ENCODE results near the gene DNAL4. TPM values are rescaled to one million over a fixed set of nuclear protein-coding genes. Genes with fewer than 3 reads are reported as not detected.

The DNAL4 gene
- total and polyA plus RNA-seq, 3 experiments from 2014 or later: 9.1 to 12.3 (median 9.6) TPM

- POLR2A ChIA-PET: interaction anchor here (1.1 to 1.2 kb wide), 2 partner anchors 15 to 38 kb away, joined by 3 read pairs; no protein-coding TSS in a partner anchor
These were observed 23.5 kb downstream of the DNAL4 start for GRCh38 chr22:38770257-38770949.

DNA sequence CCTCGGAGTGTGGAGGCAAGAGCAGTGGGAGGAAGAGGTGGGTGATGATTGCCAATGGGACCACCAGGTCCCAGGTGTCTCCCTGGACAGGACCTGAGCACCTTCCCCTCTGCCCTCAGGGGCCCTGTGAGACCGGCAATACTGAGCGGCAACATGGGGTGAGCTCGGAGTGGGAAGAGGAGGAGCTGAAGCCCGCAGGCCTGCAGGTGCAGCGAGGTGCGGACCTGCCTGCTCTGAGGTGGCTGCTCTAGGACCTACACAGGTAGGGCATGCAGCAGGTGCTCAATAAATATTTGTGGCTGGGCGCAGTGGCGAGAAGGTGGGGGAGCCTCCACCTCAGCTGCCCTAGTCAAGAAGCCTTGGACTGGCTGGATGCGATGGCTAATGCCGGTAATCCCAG is 25.9 kb downstream of the DNAL4 start:
- Mint-ChIP-seq H3K9me3 (no peaks in the 10 kb centered on the region), H3K36me3 (no peaks in the 10 kb centered on the region), H3K27ac (no peak overlapping the region), H3K4me1 (peaks cover 4 to 14% (median 6%) of the 10 kb centered on the region in 3 donors), H3K4me3 (no peak overlapping the region), H3K27me3 (peaks cover 0 to 2% of the 10 kb centered on the region in 2 donors)
- Histone ChIP-seq H3K9me3 (ENCODE audit: low read length) (no peaks in the 10 kb centered on the region), H3K36me3 (ENCODE audit: insufficient read depth, low read length) (no peaks in the 10 kb centered on the region), H3K4me3 (ENCODE audit: low read length) (no peak overlapping the region), H3K27me3 (ENCODE audit: insufficient read depth, low read length, poor library complexity, severe bottlenecking) (no peaks in the 10 kb centered on the region), H3K4me1 (ENCODE audit: insufficient read depth, low read length) (peaks cover 9% of the 10 kb centered on the region), H3K27ac (ENCODE audit: low read depth, low read length) (no peak overlapping the region)
- DNase-seq: no peak
- ChIA-PET CTCF (interaction anchor here (0.8 to 9.3 kb wide), 9 partner anchors 9 to 575 kb away, joined by 3 to 78 read pairs (median 8); partner anchors contain the start of gene SUN2), POLR2A (interaction anchor here (1.4 to 3.3 kb wide), 2 partner anchors 16 to 34 kb away, joined by 4 to 20 read pairs; no protein-coding TSS in a partner anchor)

More at GRCh38 chr22:38770257-38770949, 23.5 kb downstream of the DNAL4 start:
- Histone ChIP-seq H3K27me3 (ENCODE audit: insufficient read depth, low read length, poor library complexity, severe bottlenecking) (no peaks in the 10 kb centered on the region), H3K4me3 (ENCODE audit: low read length) (no peak overlapping the region), H3K36me3 (ENCODE audit: insufficient read depth, low read length) (no peaks in the 10 kb centered on the region), H3K27ac (ENCODE audit: low read depth, low read length) (no peak overlapping the region), H3K9me3 (ENCODE audit: low read length) (no peaks in the 10 kb centered on the region), H3K4me1 (ENCODE audit: insufficient read depth, low read length) (peaks cover 9% of the 10 kb centered on the region)
- CTCF ChIA-PET: interaction anchor here (2.7 to 9.3 kb wide), 3 partner anchors 13 to 99 kb away, joined by 11 to 78 read pairs (median 38); partner anchors contain the start of gene SUN2
- Mint-ChIP-seq H3K27ac (peak overlapping the region in 2 of 8 donors; percentile 16 to 72), H3K36me3 (no peaks in the 10 kb centered on the region), H3K27me3 (peaks cover 0 to 2% of the 10 kb centered on the region in 2 donors), H3K9me3 (no peaks in the 10 kb centered on the region), H3K4me3 (no peak overlapping the region), H3K4me1 (peaks cover 4 to 13% (median 6%) of the 10 kb centered on the region in 3 donors)
- no peak for DNase-seq

GRCh38 chr22:38767313-38767712 is 26.6 kb downstream of the DNAL4 start:
- Histone ChIP-seq H3K27ac (ENCODE audit: low read depth, low read length) (no peak overlapping the region), H3K36me3 (ENCODE audit: insufficient read depth, low read length) (no peaks in the 10 kb centered on the region), H3K4me3 (ENCODE audit: low read length) (no peak overlapping the region), H3K9me3 (ENCODE audit: low read length) (no peaks in the 10 kb centered on the region), H3K27me3 (ENCODE audit: insufficient read depth, low read length, poor library complexity, severe bottlenecking) (no peaks in the 10 kb centered on the region), H3K4me1 (ENCODE audit: insufficient read depth, low read length) (peaks cover 9% of the 10 kb centered on the region)
- H3K27me3 Mint-ChIP-seq: peaks cover 0 to 2% of the 10 kb centered on the region in 2 donors
- no peaks in the 10 kb centered on the region for H3K36me3 Mint-ChIP-seq
- DNase-seq: no peak
- H3K27ac Mint-ChIP-seq: peak overlapping the region in 1 of 8 donors; percentile 83
- ChIA-PET POLR2A (interaction anchor here (3.3 kb wide), 1 partner anchor 33 kb away, joined by 20 read pairs; no protein-coding TSS in a partner anchor), CTCF (interaction anchor here (0.8 to 9.3 kb wide), 8 partner anchors 10 to 575 kb away, joined by 3 to 78 read pairs (median 8); partner anchors contain the start of gene SUN2)
- no peaks in the 10 kb centered on the region for H3K9me3 Mint-ChIP-seq
- H3K4me3 Mint-ChIP-seq: no peak overlapping the region
- H3K4me1 Mint-ChIP-seq: peaks cover 4 to 14% (median 6%) of the 10 kb centered on the region in 3 donors

GRCh38 chr22:38766076-38766777 is 27.7 kb downstream of the DNAL4 start:
- no peak overlapping the region for H3K4me3 ChIP-seq (ENCODE audit: low read length)
- H3K27ac Mint-ChIP-seq: no peak overlapping the region
- no peaks in the 10 kb centered on the region for H3K36me3 Mint-ChIP-seq
- no peak overlapping the region for H3K4me3 Mint-ChIP-seq
- H3K9me3 ChIP-seq (ENCODE audit: low read length): no peaks in the 10 kb centered on the region
- ChIA-PET POLR2A (interaction anchor here (3.3 kb wide), 1 partner anchor 32 kb away, joined by 20 read pairs; no protein-coding TSS in a partner anchor), CTCF (interaction anchor here (0.6 to 9.3 kb wide), 12 partner anchors 9 to 76 kb away, joined by 3 to 78 read pairs (median 5); partner anchors contain the start of gene SUN2)
- H3K36me3 ChIP-seq (ENCODE audit: insufficient read depth, low read length): no peaks in the 10 kb centered on the region
- peaks cover 0 to under 1% of the 10 kb centered on the region in 2 donors for H3K27me3 Mint-ChIP-seq
- DNase-seq: peak; percentile 19 to 69 (median 41)
- peaks cover 4 to 14% (median 6%) of the 10 kb centered on the region in 3 donors for H3K4me1 Mint-ChIP-seq
- H3K27ac ChIP-seq (ENCODE audit: low read depth, low read length): no peak overlapping the region
- H3K4me1 ChIP-seq (ENCODE audit: insufficient read depth, low read length): peaks cover 9% of the 10 kb centered on the region
- H3K27me3 ChIP-seq (ENCODE audit: insufficient read depth, low read length, poor library complexity, severe bottlenecking): no peaks in the 10 kb centered on the region
- no peaks in the 10 kb centered on the region for H3K9me3 Mint-ChIP-seq

DNA sequence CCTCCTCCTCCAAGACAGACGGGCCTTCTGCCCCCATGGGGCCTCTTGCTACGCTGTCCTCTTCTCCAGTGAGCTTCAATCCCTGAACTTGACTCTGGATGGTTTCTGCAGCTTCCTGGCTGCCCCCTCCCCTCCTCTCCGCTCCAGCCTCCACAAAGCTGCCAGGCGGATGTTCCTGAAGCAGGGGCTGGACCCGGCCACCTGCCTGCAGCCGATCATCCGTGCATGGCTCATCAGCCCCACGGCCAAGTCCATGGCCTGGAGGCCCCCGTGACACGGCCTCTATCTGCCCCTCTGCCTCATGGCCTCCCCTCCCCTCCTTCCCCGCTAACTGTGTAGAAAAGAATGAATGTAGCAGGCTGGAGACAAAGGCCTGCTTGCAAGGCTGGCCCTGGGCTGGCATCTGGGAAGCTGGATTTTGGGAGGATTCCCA is 31.4 kb downstream of the DNAL4 start:
- H3K27ac Mint-ChIP-seq: peak overlapping the region in 1 of 8 donors; percentile 21
- DNase-seq: no peak
- Histone ChIP-seq H3K27me3 (ENCODE audit: insufficient read depth, low read length, poor library complexity, severe bottlenecking) (no peaks in the 10 kb centered on the region), H3K4me1 (ENCODE audit: insufficient read depth, low read length) (peaks cover 25% of the 10 kb centered on the region), H3K27ac (ENCODE audit: low read depth, low read length) (no peak overlapping the region), H3K36me3 (ENCODE audit: insufficient read depth, low read length) (no peaks in the 10 kb centered on the region), H3K9me3 (ENCODE audit: low read length) (no peaks in the 10 kb centered on the region), H3K4me3 (ENCODE audit: low read length) (no peak overlapping the region)
- H3K36me3 Mint-ChIP-seq: no peaks in the 10 kb centered on the region
- H3K9me3 Mint-ChIP-seq: no peaks in the 10 kb centered on the region
- peaks cover 21 to 35% (median 23%) of the 10 kb centered on the region in 3 donors for H3K4me1 Mint-ChIP-seq
- H3K27me3 Mint-ChIP-seq: no peaks in the 10 kb centered on the region
- CTCF ChIA-PET: interaction anchor here (0.9 to 9.3 kb wide), 3 partner anchors 28 to 81 kb away, joined by 4 to 78 read pairs (median 6); no protein-coding TSS in a partner anchor
- POLR2A ChIA-PET: interaction anchor here (2.1 kb wide), 1 partner anchor 11 kb away, joined by 12 read pairs; no protein-coding TSS in a partner anchor
- no peak overlapping the region for H3K4me3 Mint-ChIP-seq

GRCh38 chr22:38761202-38762162 is 32.5 kb downstream of the DNAL4 start:
- H3K4me1 Mint-ChIP-seq: peaks cover 31 to 44% (median 34%) of the 10 kb centered on the region in 3 donors
- Histone ChIP-seq H3K27ac (ENCODE audit: low read depth, low read length) (no peak overlapping the region), H3K4me3 (ENCODE audit: low read length) (no peak overlapping the region), H3K4me1 (ENCODE audit: insufficient read depth, low read length) (peaks cover 36% of the 10 kb centered on the region), H3K9me3 (ENCODE audit: low read length) (no peaks in the 10 kb centered on the region), H3K36me3 (ENCODE audit: insufficient read depth, low read length) (no peaks in the 10 kb centered on the region), H3K27me3 (ENCODE audit: insufficient read depth, low read length, poor library complexity, severe bottlenecking) (no peaks in the 10 kb centered on the region)
- H3K27ac Mint-ChIP-seq: no peak overlapping the region
- ChIA-PET POLR2A (interaction anchor here (0.6 kb wide), 1 partner anchor 9 kb away, joined by 3 read pairs; no protein-coding TSS in a partner anchor), CTCF (interaction anchor here (0.9 to 9.3 kb wide), 3 partner anchors 27 to 82 kb away, joined by 4 to 78 read pairs (median 4); no protein-coding TSS in a partner anchor)
- H3K4me3 Mint-ChIP-seq: no peak overlapping the region
- no peaks in the 10 kb centered on the region for H3K9me3 Mint-ChIP-seq
- peaks cover 0 to 3% (median 0%) of the 10 kb centered on the region in 3 donors for H3K36me3 Mint-ChIP-seq
- no peaks in the 10 kb centered on the region for H3K27me3 Mint-ChIP-seq
- no peak for DNase-seq
